Measurements from ENCODE around the gene SLC43A1. TPM values are rescaled to one million over a fixed set of nuclear protein-coding genes. Genes with fewer than 3 reads are reported as not detected.

Gene SLC43A1
- total and polyA plus RNA-seq, 2 experiments from 2014 or later: 19.6 to 49.7 TPM

GRCh38 chr11:57514538-57515331 lies 767 bp downstream of the SLC43A1 start:
- H3K27ac ChIP-seq (ENCODE audit: low read depth): no peak overlapping the region
- Mint-ChIP-seq H3K36me3 (ENCODE audit: low read depth) (peaks cover 16% of the 10 kb centered on the region), H3K27ac (no peak overlapping the region), H3K4me3 (peak overlapping the region; percentile 89), H3K4me1 (peaks cover 26% of the 10 kb centered on the region), H3K9me3 (no peaks in the 10 kb centered on the region; the same call in 2 of the 3 replicates), H3K27me3 (ENCODE audit: insufficient read depth, low read depth, poor library complexity) (peaks cover 16% of the 10 kb centered on the region)
- H3K4me2 ChIP-seq: peak overlapping the region; percentile 97
- peak; percentile 65 for ATAC-seq
- peaks cover 8% of the 10 kb centered on the region; the same call in 1 of the 2 replicates for H3F3A ChIP-seq (replicated peaks; ENCODE audit: low read depth)
- DNase-seq (ENCODE audit: low spot score): peak; percentile 80
- TF ChIP-seq POLR2AphosphoS5 (IDR thresholded peaks at IDR 0.05; ENCODE audit: low read depth) (0 out of 2 replicates have a peak, but pooled peaks have one; percentile 14), EZH2 (IDR thresholded peaks at IDR 0.05; ENCODE audit: low read depth, unreplicated experiment) (no peak), CTCF (conservative IDR thresholded peaks at IDR 0.05; ENCODE audit: low read depth in 2 of 2) (no peak), EZH2phosphoT487 (IDR thresholded peaks at IDR 0.05; ENCODE audit: unreplicated experiment) (no peak), REST (IDR thresholded peaks at IDR 0.05; ENCODE audit: unreplicated experiment) (no peak), NANOG (IDR thresholded peaks at IDR 0.05; ENCODE audit: borderline replicate concordance) (no peak)
- peak overlapping the region; percentile 96 for H2AFZ ChIP-seq
- H3K36me3 ChIP-seq (ENCODE audit: insufficient read depth): no peaks in the 10 kb centered on the region
- H3K27me3 ChIP-seq (ENCODE audit: insufficient read depth): peaks cover 17% of the 10 kb centered on the region
- H3K4me3 ChIP-seq: peak overlapping the region; percentile 86
- no peaks in the 10 kb centered on the region for H3K9me2 ChIP-seq (ENCODE audit: insufficient read depth)
- no peaks in the 10 kb centered on the region for H4K20me1 ChIP-seq (replicated peaks; ENCODE audit: insufficient read depth)
- H3K4me1 ChIP-seq (ENCODE audit: insufficient read depth): peaks cover 11% of the 10 kb centered on the region
- H3K79me2 ChIP-seq (replicated peaks; ENCODE audit: insufficient read depth): peaks cover 30% of the 10 kb centered on the region

GRCh38 chr11:57513911-57514537 lies 1.5 kb downstream of the SLC43A1 start:
- peaks cover 16% of the 10 kb centered on the region for H3K27me3 Mint-ChIP-seq (ENCODE audit: insufficient read depth, low read depth, poor library complexity)
- Histone ChIP-seq H3K27me3 (ENCODE audit: insufficient read depth) (peaks cover 17% of the 10 kb centered on the region), H3K27ac (ENCODE audit: low read depth) (no peak overlapping the region), H3K79me2 (replicated peaks; ENCODE audit: insufficient read depth) (peaks cover 31% of the 10 kb centered on the region), H3K4me1 (ENCODE audit: insufficient read depth) (peaks cover 11% of the 10 kb centered on the region), H3K36me3 (ENCODE audit: insufficient read depth) (no peaks in the 10 kb centered on the region), H4K20me1 (replicated peaks; ENCODE audit: insufficient read depth) (no peaks in the 10 kb centered on the region), H2AFZ (peak overlapping the region; percentile 96), H3K4me3 (peak overlapping the region; percentile 86), H3F3A (replicated peaks; ENCODE audit: low read depth) (peaks cover 9% of the 10 kb centered on the region; the same call in 1 of the 2 replicates), H3K4me2 (peak overlapping the region; percentile 97), H3K9me2 (ENCODE audit: insufficient read depth) (no peaks in the 10 kb centered on the region)
- peaks cover 17% of the 10 kb centered on the region for H3K36me3 Mint-ChIP-seq (ENCODE audit: low read depth)
- H3K4me1 Mint-ChIP-seq: peaks cover 26% of the 10 kb centered on the region
- H3K4me3 Mint-ChIP-seq: peak overlapping the region; percentile 89
- ATAC-seq: peak; percentile 77
- DNase-seq (ENCODE audit: low spot score): peak; percentile 81
- no peaks in the 10 kb centered on the region; the same call in 2 of the 3 replicates for H3K9me3 Mint-ChIP-seq
- H3K27ac Mint-ChIP-seq: no peak overlapping the region
- no peak for TF ChIP-seq CREB1 (CRISPR knock-in tag; IDR thresholded peaks at IDR 0.05; ENCODE audit: low read depth)
- TF ChIP-seq, protein P1, sequence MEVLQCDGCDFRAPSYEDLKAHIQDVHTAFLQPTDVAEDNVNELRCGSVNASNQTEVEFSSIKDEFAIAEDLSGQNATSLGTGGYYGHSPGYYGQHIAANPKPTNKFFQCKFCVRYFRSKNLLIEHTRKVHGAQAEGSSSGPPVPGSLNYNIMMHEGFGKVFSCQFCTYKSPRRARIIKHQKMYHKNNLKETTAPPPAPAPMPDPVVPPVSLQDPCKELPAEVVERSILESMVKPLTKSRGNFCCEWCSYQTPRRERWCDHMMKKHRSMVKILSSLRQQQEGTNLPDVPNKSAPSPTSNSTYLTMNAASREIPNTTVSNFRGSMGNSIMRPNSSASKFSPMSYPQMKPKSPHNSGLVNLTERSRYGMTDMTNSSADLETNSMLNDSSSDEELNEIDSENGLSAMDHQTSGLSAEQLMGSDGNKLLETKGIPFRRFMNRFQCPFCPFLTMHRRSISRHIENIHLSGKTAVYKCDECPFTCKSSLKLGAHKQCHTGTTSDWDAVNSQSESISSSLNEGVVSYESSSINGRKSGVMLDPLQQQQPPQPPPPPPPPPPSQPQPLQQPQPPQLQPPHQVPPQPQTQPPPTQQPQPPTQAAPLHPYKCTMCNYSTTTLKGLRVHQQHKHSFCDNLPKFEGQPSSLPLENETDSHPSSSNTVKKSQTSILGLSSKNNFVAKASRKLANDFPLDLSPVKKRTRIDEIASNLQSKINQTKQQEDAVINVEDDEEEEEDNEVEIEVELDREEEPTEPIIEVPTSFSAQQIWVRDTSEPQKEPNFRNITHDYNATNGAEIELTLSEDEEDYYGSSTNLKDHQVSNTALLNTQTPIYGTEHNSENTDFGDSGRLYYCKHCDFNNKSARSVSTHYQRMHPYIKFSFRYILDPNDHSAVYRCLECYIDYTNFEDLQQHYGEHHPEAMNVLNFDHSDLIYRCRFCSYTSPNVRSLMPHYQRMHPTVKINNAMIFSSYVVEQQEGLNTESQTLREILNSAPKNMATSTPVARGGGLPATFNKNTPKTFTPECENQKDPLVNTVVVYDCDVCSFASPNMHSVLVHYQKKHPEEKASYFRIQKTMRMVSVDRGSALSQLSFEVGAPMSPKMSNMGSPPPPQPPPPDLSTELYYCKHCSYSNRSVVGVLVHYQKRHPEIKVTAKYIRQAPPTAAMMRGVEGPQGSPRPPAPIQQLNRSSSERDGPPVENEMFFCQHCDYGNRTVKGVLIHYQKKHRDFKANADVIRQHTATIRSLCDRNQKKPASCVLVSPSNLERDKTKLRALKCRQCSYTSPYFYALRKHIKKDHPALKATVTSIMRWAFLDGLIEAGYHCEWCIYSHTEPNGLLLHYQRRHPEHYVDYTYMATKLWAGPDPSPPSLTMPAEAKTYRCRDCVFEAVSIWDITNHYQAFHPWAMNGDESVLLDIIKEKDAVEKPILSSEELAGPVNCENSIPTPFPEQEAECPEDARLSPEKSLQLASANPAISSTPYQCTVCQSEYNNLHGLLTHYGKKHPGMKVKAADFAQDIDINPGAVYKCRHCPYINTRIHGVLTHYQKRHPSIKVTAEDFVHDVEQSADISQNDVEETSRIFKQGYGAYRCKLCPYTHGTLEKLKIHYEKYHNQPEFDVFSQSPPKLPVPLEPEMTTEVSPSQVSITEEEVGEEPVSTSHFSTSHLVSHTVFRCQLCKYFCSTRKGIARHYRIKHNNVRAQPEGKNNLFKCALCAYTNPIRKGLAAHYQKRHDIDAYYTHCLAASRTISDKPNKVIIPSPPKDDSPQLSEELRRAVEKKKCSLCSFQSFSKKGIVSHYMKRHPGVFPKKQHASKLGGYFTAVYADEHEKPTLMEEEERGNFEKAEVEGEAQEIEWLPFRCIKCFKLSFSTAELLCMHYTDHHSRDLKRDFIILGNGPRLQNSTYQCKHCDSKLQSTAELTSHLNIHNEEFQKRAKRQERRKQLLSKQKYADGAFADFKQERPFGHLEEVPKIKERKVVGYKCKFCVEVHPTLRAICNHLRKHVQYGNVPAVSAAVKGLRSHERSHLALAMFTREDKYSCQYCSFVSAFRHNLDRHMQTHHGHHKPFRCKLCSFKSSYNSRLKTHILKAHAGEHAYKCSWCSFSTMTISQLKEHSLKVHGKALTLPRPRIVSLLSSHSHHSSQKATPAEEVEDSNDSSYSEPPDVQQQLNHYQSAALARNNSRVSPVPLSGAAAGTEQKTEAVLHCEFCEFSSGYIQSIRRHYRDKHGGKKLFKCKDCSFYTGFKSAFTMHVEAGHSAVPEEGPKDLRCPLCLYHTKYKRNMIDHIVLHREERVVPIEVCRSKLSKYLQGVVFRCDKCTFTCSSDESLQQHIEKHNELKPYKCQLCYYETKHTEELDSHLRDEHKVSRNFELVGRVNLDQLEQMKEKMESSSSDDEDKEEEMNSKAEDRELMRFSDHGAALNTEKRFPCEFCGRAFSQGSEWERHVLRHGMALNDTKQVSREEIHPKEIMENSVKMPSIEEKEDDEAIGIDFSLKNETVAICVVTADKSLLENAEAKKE (CRISPR knock-in tag; IDR thresholded peaks at IDR 0.05): no peak
